Astrocyte (in vitro differentiated cells and primary cell): ENCODE results near the gene KDM6A. TPM values are rescaled to one million over a fixed set of nuclear protein-coding genes. Genes with fewer than 3 reads are reported as not detected.
A peak's percentile ranks its signal among the peaks of the same experiment; 100 is the strongest.

ENCODE experiments used
- DNase-seq: peaks from one replicate; pipeline ENCODE4 v3.0.0-alpha.2; 2010; ENCODE audit warnings: low read depth
- FAIRE-seq: peaks from 2 replicates; lab custom pipeline; 2011; peaks lifted over from hg19 to GRCh38; lab: Jason Lieb, UNC
- H2AFZ ChIP-seq: 2 replicates; pipeline ENCODE4 v1.6.0; 2012; ENCODE audit warnings: low read depth, low read length, inconsistent platforms
- H3K27ac ChIP-seq: 2 replicates; pipeline ENCODE4 v1.5.1; 2011; ENCODE audit warnings: low read depth, low read length, inconsistent platforms
- H3K27me3 ChIP-seq: 2 replicates; pipeline ENCODE4 v1.6.0; 2011; ENCODE audit warnings: low read length, inconsistent platforms; ENCODE audit not compliant: insufficient read depth
- H3K36me3 ChIP-seq: 2 replicates; pipeline ENCODE4 v1.5.1; 2011; ENCODE audit warnings: low read length, inconsistent platforms; ENCODE audit not compliant: insufficient read depth
- H3K4me1 ChIP-seq: 2 replicates; pipeline ENCODE4 v1.5.1; 2011; ENCODE audit warnings: low read length, inconsistent platforms; ENCODE audit not compliant: insufficient read depth
- H3K4me2 ChIP-seq: 2 replicates; pipeline ENCODE4 v1.6.0; 2012; ENCODE audit warnings: low read length, inconsistent platforms
- H3K4me3 ChIP-seq: 2 replicates; pipeline ENCODE4 v1.5.1; 2011; ENCODE audit warnings: low read depth, mild to moderate bottlenecking, low read length, inconsistent platforms; ENCODE audit not compliant: insufficient read depth
- H3K79me2 ChIP-seq: 2 replicates; pipeline ENCODE4 v1.6.0; 2012; ENCODE audit warnings: mild to moderate bottlenecking, low read length, inconsistent platforms; ENCODE audit not compliant: insufficient read depth
- H3K9ac ChIP-seq: 2 replicates; pipeline ENCODE4 v1.6.0; 2012; ENCODE audit warnings: mild to moderate bottlenecking, low read length, inconsistent platforms
- H3K9me3 ChIP-seq: 2 replicates; pipeline ENCODE4 v1.5.1; 2012; ENCODE audit warnings: low read depth, mild to moderate bottlenecking, low read length, inconsistent platforms; ENCODE audit not compliant: insufficient read depth
- H4K20me1 ChIP-seq: 2 replicates; pipeline ENCODE4 v1.6.0; 2012; ENCODE audit warnings: low read length, inconsistent platforms; ENCODE audit not compliant: insufficient read depth
- H3K27ac Mint-ChIP-seq: one replicate; pipeline ENCODE4 v1.8.0; 2021; ENCODE audit warnings: mild to moderate bottlenecking, mixed read lengths; ENCODE audit not compliant: unreplicated experiment
- H3K27me3 Mint-ChIP-seq: one replicate; pipeline ENCODE4 v1.8.0; 2021; ENCODE audit warnings: low read depth, mixed read lengths; ENCODE audit not compliant: unreplicated experiment
- H3K36me3 Mint-ChIP-seq: one replicate; pipeline ENCODE4 v1.8.0; 2021; ENCODE audit warnings: low read depth, mixed read lengths; ENCODE audit not compliant: unreplicated experiment
- H3K4me1 Mint-ChIP-seq: one replicate; pipeline ENCODE4 v1.8.0; 2021; ENCODE audit warnings: low read depth, mixed read lengths; ENCODE audit not compliant: unreplicated experiment
- H3K4me3 Mint-ChIP-seq: one replicate; pipeline ENCODE4 v1.8.0; 2021; ENCODE audit warnings: mild to moderate bottlenecking, moderate library complexity, mixed read lengths; ENCODE audit not compliant: unreplicated experiment
- H3K9me3 Mint-ChIP-seq: one replicate; pipeline ENCODE4 v1.8.0; 2021; ENCODE audit warnings: mild to moderate bottlenecking, mixed read lengths; ENCODE audit not compliant: unreplicated experiment
- CTCF ChIP-seq: IDR thresholded peaks from 2 replicates; pipeline ENCODE4 v1.5.1; 2011; ENCODE audit warnings: low read depth, mild to moderate bottlenecking, inconsistent platforms, low read length, moderate library complexity; ENCODE audit not compliant: insufficient read depth
- EZH2 ChIP-seq: IDR thresholded peaks from 2 replicates; pipeline ENCODE4 v1.6.1; 2012; ENCODE audit warnings: mild to moderate bottlenecking, low read length, inconsistent platforms; ENCODE audit not compliant: insufficient read depth
- total RNA-seq: library from RNA; stranded (reverse); gene quantifications from 2 replicates; pipeline ENCODE4 v1.2.1, GENCODE V29; 2021

Gene KDM6A
- total RNA-seq, 1 donor from 2014 or later: 44.0 TPM

DNA sequence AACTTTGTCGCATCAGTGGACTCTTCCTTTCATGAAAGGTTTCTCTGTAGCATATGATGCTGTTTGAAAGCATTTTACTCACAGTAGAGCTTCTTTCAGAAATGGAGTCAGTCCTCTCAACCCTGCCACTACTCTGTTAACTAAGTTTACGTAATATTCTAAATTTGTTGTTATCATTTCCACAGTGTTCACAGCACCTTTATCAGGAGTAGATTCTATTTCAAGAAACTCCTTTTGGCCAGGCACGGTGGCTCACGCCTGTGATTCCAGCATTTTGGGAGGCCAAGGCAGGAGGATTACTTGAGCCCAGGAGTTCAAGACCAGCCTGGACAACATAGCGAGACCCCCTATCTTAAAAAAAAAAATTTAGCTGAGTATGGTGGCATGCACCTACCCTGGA lies 90.0 kb downstream of the KDM6A start:
- peaks cover 2% of the 10 kb centered on the region for H3K36me3 ChIP-seq
- no peak overlapping the region for H3K27ac Mint-ChIP-seq

GRCh38 chrX:44967221-44967620 lies 94.2 kb downstream of the KDM6A start:
- FAIRE-seq (peak; percentile 79), DNase-seq (no peak)
- Histone ChIP-seq H3K36me3 (peaks cover 2% of the 10 kb centered on the region), H2AFZ (no peak overlapping the region), H3K4me2 (no peak overlapping the region), H3K79me2 (peaks cover 53% of the 10 kb centered on the region), H3K9ac (no peak overlapping the region), H3K4me3 (no peak overlapping the region), H3K9me3 (no peaks in the 10 kb centered on the region), H4K20me1 (peaks cover 13% of the 10 kb centered on the region), H3K27me3 (no peaks in the 10 kb centered on the region), H3K4me1 (no peaks in the 10 kb centered on the region), H3K27ac (no peak overlapping the region)
- Mint-ChIP-seq H3K27ac (peak overlapping the region; percentile 75), H3K9me3 (no peaks in the 10 kb centered on the region), H3K27me3 (no peaks in the 10 kb centered on the region), H3K4me3 (no peak overlapping the region), H3K4me1 (peaks cover 9% of the 10 kb centered on the region), H3K36me3 (peaks cover 6% of the 10 kb centered on the region)
- TF ChIP-seq EZH2: no peak

More for the DNA sequence above, 90.0 kb downstream of the KDM6A start:
- H3K4me3 ChIP-seq: no peak overlapping the region
- FAIRE-seq: no peak
- no peak overlapping the region for H3K4me3 Mint-ChIP-seq
- no peaks in the 10 kb centered on the region for H3K27me3 ChIP-seq
- peaks cover 4% of the 10 kb centered on the region for H3K36me3 Mint-ChIP-seq
- no peak overlapping the region for H2AFZ ChIP-seq
- no peaks in the 10 kb centered on the region for H3K4me1 ChIP-seq
- no peak for DNase-seq
- peaks cover 18% of the 10 kb centered on the region for H3K4me1 Mint-ChIP-seq
- H3K9me3 ChIP-seq: no peaks in the 10 kb centered on the region
- peaks cover 12% of the 10 kb centered on the region for H4K20me1 ChIP-seq
- no peaks in the 10 kb centered on the region for H3K9me3 Mint-ChIP-seq
- H3K4me2 ChIP-seq: no peak overlapping the region
- H3K27ac ChIP-seq: no peak overlapping the region
- H3K27me3 Mint-ChIP-seq: no peaks in the 10 kb centered on the region
- H3K79me2 ChIP-seq: peaks cover 60% of the 10 kb centered on the region
- TF ChIP-seq CTCF (no peak), EZH2 (no peak)
- H3K9ac ChIP-seq: no peak overlapping the region

GRCh38 chrX:44970709-44971108 lies 97.7 kb downstream of the KDM6A start:
- no peaks in the 10 kb centered on the region for H3K9me3 ChIP-seq
- DNase-seq (no peak), FAIRE-seq (peak; percentile 34)
- TF ChIP-seq EZH2 (no peak), CTCF (no peak)
- Mint-ChIP-seq H3K36me3 (peaks cover 4% of the 10 kb centered on the region), H3K27ac (no peak overlapping the region), H3K9me3 (no peaks in the 10 kb centered on the region), H3K27me3 (no peaks in the 10 kb centered on the region), H3K4me1 (peaks cover 10% of the 10 kb centered on the region), H3K4me3 (no peak overlapping the region)
- no peak overlapping the region for H3K9ac ChIP-seq
- H3K4me2 ChIP-seq: no peak overlapping the region
- peaks cover 47% of the 10 kb centered on the region for H3K79me2 ChIP-seq
- no peak overlapping the region for H2AFZ ChIP-seq
- H3K4me1 ChIP-seq: peaks cover 5% of the 10 kb centered on the region
- H3K4me3 ChIP-seq: no peak overlapping the region
- H3K36me3 ChIP-seq: no peaks in the 10 kb centered on the region
- no peak overlapping the region for H3K27ac ChIP-seq
- peaks cover 9% of the 10 kb centered on the region for H4K20me1 ChIP-seq
- H3K27me3 ChIP-seq: no peaks in the 10 kb centered on the region
